Myocyte (in vitro differentiated cells): ENCODE data around the gene ZNF460. TPM values are rescaled to one million over a fixed set of nuclear protein-coding genes. Genes with fewer than 3 reads are reported as not detected.
A peak's percentile ranks its signal among the peaks of the same experiment; 100 is the strongest.

Source experiments
- DNase-seq: peaks from one replicate; pipeline ENCODE4 v3.0.0-alpha.2; 2012; ENCODE audit warnings: low read depth
- total RNA-seq: library from RNA; depleted of rRNA; stranded (reverse); fragments of >200 nt; gene quantifications from 2 replicates; pipeline ENCODE4 v1.2.3, GENCODE V29; 2014

The ZNF460 gene
- total RNA-seq, 1 donor from 2014 or later, result 69.2 TPM

- peak; percentile 41 for DNase-seq
Measured at GRCh38 chr19:57338877-57339276, 58.6 kb downstream of the ZNF460 start.

GRCh38 chr19:57342582-57342981, 62.3 kb downstream of the ZNF460 start:
- no peak for DNase-seq

Other genes with a start within 250 kb of the ZNF460 start
- gene USP29, start 160.5 kb upstream of the ZNF460 start, total RNA-seq, result 0.05 TPM in 1 of 2 replicates, not detected in the other
- not detected in 2 replicates for gene ZIM3, start 135.3 kb upstream of the ZNF460 start, total RNA-seq
- not detected in 2 replicates for gene DUXA, start 113.0 kb upstream of the ZNF460 start, total RNA-seq
- gene ZNF264, start 89.0 kb upstream of the ZNF460 start, total RNA-seq, result 24.1 and 29.2 TPM in 2 replicates
- not detected in 2 replicates for gene AURKC, start 49.5 kb upstream of the ZNF460 start, total RNA-seq
- gene ZNF805, start 39.9 kb upstream of the ZNF460 start, total RNA-seq, result 16.0 and 16.9 TPM in 2 replicates
- gene ZNF543, start 40.0 kb downstream of the ZNF460 start, total RNA-seq, result 8.6 and 12.5 TPM in 2 replicates
- 9.0 and 9.9 TPM in 2 replicates for gene ZNF304, start 70.8 kb downstream of the ZNF460 start, total RNA-seq
- 20.3 and 33.2 TPM in 2 replicates for gene TRAPPC2B, start 83.1 kb downstream of the ZNF460 start, total RNA-seq
- gene ZNF547, start 83.1 kb downstream of the ZNF460 start, total RNA-seq, result 3.0 and 4.1 TPM in 2 replicates
- 15.8 and 17.3 TPM in 2 replicates for gene ZNF548, start 109.4 kb downstream of the ZNF460 start, total RNA-seq
- gene ZNF17, start 130.7 kb downstream of the ZNF460 start, total RNA-seq, result 5.2 and 9.8 TPM in 2 replicates
- gene ZNF749, start 154.8 kb downstream of the ZNF460 start, total RNA-seq, result 3.4 and 5.4 TPM in 2 replicates
- gene VN1R1, start 176.7 kb downstream of the ZNF460 start, total RNA-seq, result 0.36 and 1.0 TPM in 2 replicates
- gene ZNF772, start 197.1 kb downstream of the ZNF460 start, total RNA-seq, result 22.8 and 33.6 TPM in 2 replicates
- 12.3 and 14.0 TPM in 2 replicates for gene ZNF419, start 207.3 kb downstream of the ZNF460 start, total RNA-seq
- 16.2 and 17.8 TPM in 2 replicates for gene ZNF773, start 219.5 kb downstream of the ZNF460 start, total RNA-seq
- 4.8 and 5.8 TPM in 2 replicates for gene ZNF549, start 246.9 kb downstream of the ZNF460 start, total RNA-seq